HG03521 (cell line): ENCODE data around the gene POLDIP2.
"Not testable (repeated sequence)": the region's sequence is repeated elsewhere in the genome, so short reads cannot be mapped to it uniquely, and the experiment has no call there.

Experiments used
- ATAC-seq: cut with Tn5 transposase; IDR thresholded peaks from one replicate; pipeline ENCODE4 v1.9.1; 2021; ENCODE audit warnings: mild to moderate bottlenecking, moderate library complexity; ENCODE audit not compliant: unreplicated experiment

The POLDIP2 gene

DNA sequence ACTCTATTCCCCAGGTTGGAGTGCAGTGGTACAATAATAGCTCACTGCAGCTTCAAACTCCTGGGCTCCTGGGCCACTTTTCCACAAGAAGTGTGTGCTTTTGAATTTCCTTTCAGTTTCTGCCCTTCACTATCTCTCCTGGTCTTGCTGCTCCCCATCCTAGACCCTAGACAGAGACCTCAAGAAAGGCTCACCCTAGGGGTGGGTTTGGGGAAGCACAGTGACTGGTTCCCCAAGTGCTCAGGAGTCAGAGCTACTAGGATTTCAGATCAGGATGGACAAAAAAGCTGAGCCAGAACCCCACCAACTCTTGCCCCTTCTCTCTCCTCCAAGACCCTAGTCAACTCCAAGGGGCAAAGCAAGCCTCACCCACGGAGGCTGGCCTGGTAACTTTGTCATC is 9.3 kb upstream of the POLDIP2 start:
- ATAC-seq: no peak

DNA sequence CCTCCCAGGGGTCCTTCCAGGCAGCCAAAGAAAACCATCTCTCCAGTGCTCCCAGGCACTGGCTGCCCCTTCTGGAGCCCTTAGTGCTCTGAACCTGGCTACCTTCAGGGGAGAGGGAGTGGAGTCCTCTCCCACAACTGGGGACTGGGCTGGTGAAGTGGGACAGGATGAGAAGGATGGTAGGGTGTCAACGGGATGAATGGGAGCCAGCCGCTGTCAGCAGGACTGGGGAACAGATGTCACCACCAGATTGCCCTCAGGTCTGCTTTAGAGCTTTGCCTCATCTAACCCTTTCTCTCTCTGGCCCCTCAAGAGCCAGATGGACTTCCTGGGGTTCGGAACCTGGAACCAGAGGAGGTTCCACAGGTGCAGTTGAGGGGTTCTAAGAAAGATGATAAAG is 8.2 kb upstream of the POLDIP2 start:
- no peak for ATAC-seq

DNA sequence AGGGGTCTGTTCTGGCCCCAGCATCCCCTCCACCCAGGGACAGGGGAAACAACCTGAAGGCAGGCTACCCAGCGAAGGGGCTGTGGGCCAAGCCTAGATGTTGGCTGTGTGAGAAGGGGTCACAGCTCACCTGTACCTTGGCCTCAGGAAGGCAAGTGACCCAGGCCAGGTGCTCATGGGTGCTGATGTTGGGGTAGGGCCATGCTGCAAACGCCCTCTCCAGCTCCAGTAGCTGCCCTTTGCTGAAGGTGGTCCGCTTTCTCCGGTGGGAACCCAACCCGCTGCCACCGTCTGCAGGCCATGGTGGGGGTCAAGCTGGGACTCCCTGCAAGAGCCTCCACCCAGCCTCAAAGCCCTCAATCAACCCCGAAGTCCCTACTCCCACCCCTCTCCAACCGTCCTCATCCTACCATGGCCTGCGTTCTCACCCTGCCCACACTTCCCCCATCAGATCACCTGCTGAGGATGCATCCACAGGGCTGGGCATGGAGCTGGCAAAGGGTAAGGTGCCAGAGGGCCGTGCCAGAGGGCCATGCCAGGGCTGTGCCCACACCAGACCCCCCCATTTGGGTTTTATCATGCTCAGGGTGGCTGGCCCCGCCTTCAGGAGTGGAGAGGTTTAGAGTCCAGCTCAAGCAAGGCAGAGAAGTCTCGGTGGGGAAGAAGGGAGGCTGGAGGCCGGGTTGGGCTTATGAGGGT is 7.5 kb upstream of the POLDIP2 start, which contains the start of gene SEBOX:
SEBOX (minus strand) TSS at position 535 of the 699 bp plus-strand sequence; CDS start at position 487, 48 bp downstream.
- ATAC-seq: no peak

DNA sequence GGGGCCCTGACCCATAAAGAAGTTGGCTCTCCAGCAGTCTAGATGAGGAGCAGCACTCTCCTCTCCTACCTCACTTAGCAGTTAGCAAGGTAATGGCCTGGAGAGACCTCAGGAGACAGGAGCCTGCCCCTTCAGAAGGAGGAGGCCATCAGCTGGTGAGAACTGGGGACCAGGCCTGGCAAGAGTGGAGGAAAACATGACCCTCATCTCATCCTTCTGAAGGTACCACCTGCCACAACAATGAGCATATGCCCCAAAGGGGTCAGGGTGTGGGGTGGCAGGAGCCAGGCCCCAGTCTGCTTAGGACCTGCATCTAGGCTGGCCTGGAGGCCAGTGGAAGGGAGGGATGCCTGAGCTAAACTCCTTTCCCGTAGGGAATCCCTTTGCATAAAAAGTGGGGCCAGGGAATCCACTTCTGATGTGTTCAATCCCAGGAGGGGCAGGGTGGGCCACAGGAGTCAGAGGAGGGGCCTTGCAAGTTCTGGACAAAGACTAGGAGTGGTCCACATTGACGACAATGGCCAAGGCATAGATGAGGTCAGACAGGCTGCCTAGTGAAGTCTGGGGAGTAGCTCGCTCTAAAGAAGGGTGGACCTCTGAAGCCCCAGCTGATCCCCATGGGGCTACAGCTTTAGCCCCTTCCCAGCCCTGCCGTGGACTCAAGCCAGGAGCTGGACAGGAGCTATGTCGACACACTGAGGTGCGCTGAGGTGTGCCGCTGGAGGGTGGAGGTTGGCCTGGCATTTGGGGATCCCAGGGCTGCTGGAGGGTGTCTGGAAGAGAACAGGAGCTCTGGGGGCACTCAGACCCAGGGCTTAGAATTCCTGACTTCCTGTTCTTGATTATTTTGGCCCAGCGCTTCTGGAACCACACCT is 6.7 kb upstream of the POLDIP2 start:
- ATAC-seq: no peak

DNA sequence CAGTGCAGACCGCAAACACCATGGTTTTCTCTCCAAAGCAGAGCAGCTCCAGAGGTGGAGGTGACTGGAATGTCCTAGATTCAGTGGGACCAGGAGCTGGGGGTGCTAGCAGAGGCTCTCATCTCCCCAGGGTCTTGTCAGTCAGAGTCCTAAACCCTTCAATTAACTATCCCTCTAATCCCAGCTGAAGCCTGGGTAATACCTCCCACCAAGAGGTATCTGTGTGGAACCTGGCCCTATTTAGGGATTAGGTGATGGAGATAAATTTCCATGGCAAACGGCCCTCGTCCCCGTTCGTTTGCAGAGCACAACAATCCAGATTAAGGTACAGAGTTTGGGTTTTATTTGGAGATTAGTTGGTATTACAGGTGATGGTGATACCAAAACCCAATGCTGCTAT is 5.9 kb upstream of the POLDIP2 start:
- no peak for ATAC-seq

DNA sequence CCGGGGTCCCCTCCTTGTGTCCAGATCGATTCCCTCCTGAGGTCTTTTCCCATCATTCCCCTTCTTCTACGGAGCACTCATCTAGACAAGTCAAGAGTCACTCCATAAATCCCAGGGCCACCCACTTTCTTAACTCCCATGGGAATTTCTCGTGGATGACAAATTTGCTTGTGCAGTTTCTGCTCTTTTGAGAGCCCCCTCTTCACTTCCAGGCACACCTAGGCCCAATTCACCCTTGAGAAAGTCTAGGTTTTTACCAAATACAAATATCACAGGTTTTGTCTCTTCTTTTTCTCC is 522 bp upstream of the POLDIP2 start:
- no peak for ATAC-seq

DNA sequence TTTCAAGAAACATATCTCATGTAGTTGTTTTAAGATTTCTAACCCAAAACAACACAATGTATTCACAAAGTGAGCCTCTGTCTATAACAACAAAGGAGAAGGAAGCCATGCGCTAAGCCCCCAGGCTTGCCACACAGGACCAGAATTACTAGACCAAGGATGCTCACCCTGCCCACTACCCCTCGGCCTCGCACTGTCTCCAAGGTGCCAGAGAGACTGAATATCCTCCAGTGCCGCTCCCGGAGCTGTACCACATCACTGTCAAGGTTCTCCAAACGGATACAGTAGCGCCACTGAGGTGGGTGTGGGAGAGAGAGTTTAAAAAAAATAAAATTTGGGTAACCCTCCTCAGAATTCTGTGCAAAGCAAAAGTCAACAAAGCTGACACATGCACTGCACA is 7.1 kb downstream of the POLDIP2 start:
- ATAC-seq: no peak

DNA sequence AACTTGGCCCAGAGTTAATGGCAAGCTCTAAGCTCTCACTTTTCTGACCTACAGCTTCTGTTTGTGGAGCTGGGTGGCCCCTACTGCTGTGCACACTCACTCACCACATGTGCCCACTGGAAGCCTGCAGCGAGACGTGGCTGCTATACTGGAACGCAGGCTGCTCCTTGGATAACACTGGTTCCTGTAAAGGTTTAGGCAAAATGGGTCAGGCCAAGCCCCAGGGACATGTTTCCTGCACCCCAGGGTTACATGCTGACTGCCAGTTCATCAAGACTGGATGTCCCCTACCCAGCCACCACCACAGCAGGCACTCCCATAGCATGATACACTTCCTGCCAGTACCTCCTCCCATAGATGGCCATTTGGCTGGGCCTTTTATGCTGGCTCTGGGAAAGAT is 8.3 kb downstream of the POLDIP2 start:
- ATAC-seq: no peak

DNA sequence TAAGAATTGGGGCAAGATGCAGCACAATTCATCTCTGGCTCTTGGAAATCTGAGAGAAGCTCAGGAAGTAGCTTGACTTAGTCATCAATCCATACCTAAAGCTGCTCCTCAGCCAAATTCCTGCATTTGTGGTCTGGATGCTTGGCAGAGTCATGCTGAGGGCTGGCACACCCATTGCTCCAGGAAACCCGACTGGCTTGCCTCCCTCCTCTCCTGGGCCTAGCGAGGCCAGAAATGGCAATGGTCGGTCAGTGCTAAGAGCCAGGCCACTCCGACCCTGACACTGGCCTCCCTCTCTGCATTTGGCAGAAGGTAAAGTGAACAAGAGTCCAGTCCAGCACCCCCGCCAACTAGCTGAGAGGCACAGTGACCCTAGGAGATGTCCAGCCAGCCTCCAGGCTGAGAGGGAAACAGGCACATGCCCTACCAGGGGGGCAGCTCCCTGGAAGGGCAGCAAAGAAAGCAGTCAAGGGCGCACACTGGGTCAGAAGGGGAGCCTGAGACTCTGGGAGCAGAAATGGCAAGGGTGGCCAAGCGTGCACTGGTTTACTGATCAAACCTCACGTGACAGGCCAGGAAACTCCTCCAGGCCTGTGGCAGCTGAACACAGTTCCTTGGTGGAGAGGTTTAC is 10.0 kb downstream of the POLDIP2 start:
- ATAC-seq: no peak

DNA sequence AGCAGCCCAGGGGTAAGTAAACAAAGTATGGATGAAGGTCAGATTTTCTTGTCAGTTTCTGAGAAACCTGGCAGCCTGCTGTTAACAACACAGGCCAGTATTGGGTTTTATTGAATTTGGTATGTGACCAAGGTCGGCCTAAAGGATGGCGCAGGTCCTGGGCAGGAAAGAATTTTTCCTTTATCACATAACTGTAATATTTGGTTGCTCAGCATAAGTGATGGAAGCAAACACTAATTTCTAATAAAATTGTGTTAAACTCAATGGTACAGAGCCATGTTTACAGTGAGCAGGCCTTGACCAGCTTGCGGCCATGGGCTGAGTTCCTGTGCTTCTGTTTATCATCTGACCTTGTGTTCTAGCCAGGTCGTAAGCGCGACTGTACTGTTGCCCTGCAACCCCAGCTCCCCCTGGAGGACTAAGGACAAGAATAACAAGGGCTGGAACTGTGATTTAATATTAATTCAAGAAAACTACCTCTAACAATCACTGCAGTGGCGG is 10.5 kb downstream of the POLDIP2 start:
- no peak for ATAC-seq

DNA sequence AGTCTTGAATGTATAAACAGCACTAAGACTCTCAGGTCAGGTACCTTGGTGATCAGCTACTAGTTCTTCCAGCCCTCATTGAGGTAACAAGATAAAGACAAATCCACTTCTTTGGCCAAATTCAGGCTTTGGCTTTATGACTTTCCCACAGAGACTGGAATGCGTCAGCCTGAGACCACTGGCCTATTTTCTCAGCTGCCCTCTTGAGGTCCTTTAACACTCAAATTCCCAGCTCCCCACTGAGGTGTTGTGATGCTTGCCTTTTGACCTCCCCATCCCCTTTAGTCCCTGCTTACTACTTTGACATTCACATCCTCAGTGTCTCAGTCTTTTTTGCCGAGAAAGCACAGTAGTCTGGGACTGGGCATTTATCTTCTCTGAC is 11.1 kb downstream of the POLDIP2 start:
- no peak for ATAC-seq

DNA sequence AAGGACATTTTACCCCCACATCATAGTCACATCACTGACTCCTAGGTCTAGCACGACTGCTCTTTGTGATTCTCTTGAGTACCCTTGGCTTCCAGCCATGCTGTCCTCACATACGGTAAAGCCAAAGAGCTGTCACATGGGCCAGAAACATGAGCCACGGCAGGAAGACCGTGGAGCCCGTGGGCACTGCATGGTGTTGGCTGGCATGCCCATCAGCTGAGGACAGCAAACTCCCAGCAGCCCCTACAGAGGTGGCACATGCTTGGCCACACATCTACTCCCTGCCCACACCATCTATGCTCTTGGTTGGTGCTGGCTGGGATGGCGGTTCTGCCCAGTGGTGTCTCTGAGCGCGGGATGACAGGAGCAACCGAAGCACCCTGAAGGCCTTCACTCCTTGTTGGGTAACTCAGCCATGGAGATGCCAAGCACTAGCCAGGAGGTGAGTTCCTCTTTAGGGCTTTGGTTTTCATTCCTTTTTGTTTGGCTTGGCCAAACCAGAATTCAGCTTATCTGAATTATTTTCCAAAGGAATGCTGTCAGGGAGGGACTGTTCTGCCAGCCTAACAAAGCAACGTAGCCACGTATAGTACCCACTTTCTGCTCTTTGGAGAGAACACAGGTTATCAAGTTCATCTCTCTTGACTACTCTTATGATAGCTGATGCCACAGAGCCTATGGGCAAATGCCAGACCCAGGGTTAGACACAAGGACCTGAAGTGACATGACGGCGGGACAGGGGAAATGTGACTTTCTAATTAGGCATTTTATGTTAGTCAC is 11.7 kb downstream of the POLDIP2 start:
- ATAC-seq: no peak

DNA sequence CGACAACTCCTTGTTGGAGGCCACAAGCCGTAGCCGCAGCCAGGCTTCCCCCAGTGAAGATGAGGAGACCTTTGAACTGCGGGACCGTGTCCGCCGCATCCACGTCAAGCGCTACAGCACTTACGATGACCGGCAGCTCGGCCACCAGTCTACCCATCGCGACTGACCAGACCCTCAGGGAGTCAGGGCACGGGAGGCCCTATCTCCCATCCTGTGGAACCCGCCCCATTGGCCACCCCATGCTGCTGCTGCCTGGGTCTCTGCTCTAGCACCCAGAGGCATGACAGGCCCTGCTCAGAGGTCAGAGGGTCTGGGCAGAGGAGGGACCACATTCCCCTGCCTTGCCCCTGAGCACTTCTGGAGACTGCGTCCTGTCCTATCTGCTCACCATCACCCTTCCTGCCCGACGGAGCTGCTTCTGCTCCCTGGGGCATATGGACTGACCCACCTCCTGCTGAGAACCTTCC is 12.9 kb downstream of the POLDIP2 start:
- ATAC-seq: no peak

DNA sequence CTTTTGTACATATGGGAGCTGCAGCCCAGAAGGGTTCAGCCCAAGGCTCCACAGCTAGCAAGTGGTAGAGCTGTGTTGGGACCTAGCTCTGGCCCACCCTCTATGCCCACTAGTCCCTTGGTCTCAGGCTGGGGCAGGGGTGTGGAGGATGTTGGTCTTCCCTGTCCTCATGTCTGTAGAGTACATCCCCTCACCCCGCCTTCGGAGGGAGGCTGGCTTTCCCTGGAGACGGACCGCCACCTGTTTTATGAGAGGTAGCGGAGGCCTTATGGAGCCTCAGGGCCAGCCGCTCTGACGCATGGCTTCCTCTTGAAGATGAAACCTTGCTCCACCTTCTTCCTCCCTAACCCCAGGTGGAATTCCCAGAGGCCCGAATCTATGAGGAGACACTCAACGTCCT is 13.3 kb downstream of the POLDIP2 start:
- ATAC-seq: no peak

DNA sequence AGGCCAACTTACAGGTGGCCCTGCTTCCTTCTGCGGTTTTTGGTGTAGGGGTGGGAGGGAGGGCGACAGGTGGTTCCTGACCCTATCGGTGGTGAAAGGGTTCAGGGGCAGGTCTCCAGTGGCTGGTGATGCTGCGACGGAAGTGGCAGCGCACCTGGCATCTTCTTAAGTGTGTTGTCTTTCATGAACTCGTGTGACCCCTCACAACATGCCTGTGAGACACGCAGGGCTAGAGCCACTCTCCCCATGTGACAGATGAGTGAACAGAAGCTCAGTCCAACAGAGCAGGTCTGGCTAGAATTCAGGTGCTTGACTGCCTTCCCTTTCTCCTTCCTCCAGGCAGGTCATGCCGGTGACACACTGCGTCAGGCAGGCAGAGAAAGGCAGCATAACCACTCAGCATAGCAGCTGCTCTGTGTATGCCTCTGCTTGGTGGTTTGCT is 13.8 kb downstream of the POLDIP2 start:
- ATAC-seq: no peak

DNA sequence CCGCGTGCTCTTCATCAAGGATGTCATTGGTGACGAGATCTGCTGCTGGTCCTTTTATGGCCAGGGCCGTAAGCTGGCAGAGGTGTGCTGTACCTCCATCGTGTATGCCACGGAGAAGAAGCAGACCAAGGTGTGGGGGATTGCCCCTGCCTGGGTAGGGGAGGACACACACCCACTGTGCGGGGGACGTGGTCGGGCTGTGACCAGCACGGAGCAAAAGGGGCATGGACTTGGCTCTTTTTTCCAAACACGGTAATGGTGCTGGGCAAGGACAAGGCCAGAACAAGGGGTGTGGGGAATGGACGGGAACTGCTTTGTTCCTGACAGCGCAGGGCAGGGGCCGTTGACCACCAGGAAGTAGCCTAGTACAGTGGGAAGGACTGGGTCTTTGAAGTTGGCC is 15.0 kb downstream of the POLDIP2 start:
- ATAC-seq: no peak

DNA sequence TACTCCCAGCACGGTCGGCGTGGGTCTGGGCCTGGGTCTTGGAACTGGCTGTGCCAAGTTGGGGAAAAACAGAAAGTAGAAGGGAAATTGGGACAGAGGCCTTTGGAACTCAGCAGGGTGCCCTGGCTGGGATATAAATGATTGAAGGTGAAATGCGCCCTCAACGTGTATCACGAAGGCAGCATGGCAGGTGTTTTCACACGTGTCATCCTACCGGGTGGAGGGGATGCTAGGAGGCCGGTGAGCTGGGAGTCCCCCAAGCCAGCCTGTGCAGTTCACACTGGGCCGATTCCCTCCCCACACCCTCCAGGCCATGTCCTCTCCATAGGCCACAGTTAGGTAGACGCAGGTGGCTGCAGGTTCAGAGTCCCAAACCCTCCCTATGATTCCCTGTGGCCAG is 15.8 kb downstream of the POLDIP2 start:
- ATAC-seq: no peak

DNA sequence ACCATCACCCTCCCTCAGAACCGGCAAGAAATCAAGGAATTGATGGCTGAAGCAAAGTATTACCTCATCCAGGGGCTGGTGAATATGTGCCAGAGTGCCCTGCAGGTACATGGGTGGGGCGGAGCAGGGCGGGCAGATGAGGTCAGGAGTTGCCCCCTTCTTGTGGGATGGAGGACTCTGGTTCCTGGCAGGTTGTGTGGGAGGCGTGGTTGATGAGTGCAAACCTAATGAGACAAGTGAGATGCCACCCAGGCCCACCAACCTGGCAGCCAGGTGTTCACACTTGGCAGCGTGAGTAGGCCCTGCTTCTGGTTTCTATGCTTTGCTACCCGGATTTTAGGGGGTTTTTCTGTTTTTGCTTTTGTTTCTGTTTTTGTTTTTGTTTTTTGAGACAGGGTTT is 17.0 kb downstream of the POLDIP2 start:
- no peak for ATAC-seq

DNA sequence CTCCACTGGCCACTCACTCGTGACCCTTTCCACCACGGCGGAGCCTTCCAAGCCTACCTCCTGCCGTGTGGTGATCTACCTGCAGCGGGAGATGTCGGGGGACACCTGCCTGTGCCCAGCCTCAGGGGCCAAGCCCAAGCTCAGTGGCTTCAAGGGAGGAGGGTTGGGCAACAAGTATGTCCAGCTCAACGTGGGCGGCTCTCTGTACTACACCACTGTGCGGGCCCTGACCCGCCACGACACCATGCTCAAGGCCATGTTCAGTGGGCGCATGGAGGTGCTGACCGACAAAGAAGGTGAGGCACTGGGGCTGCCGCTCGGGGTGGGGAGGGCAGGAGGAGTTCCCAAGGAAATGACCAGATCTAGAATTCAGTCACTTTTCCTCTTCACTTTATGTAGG is 17.9 kb downstream of the POLDIP2 start:
- ATAC-seq: no peak

DNA sequence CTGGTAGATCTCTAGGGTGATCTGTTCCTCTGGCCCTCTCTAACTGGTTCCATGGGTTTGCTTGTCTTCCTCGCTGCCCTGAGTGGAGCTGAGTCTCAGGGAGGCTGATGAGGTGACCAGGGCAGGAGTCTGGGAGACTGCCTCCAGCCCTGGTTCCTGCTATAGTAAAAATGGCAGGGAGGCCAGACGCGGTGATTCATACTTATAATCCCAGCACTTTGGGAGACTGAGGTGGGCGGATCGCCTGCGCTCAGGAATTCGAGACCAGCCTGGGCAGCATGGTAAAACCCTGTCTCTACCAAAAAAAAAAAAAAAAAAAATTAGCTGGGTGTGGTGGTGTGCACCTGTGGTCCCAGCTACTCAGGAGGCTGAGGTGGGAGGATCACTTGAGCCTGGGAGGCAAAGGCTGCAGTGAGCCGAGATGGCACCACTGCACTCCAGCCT is 18.5 kb downstream of the POLDIP2 start:
- ATAC-seq: not testable (repeated sequence)
